ENCODE results near the gene ANO10.

GRCh38 chr3:43525386-43525785, 96.4 kb downstream of the ANO10 start:
- TF ChIP-seq CTCF (IDR thresholded peaks at IDR 0.05) (no peak), POLR2A (IDR thresholded peaks at IDR 0.05) (no peak), EP300 (IDR thresholded peaks at IDR 0.05) (no peak)

Data from stomach (tissue), 4 donors.